T-helper 2 cell (primary cell): ENCODE measurements around the gene PRPH.
A peak's percentile ranks its signal among the peaks of the same experiment; 100 is the strongest.

Experiments
- DNase-seq, 5 experiments: peaks; one replicate each; pipeline versions ENCODE4 v3.0.0 to v3.0.0-alpha.2; 2012 to 2022

Gene PRPH

DNA sequence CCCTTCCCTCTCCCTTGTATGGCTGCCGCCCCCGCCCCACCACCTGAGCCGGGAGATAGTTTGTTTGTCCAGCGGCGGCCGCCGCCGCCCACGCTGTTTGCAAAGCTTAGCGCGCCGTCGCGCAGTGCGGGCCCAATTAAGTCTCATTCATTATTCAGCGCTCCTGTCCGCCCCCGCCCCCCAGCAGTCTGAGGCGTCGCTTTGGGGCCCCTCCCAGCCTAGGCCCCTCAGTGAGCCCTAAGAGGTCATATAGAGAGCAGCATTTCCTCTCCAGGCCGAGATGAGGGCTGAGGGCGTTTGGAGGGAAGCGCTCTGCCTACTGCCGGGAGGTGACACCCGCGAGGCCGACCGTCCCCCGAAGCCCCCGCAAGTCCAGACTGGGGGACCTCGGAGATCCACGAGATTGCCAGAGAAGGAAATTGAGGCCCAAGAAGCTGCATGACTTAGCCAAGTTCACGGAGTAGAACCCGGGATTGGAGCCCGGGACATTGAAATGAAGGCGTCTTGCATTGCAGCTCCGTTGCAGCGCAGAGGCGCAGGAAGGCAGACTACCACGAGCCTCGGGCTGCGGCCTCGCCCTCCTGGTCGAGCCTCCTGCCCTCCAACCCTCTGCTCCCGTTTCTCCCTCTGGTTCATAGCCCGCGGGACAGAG, 51.8 kb downstream of the PRPH start, which contains the start of gene DNAJC22:
Gene DNAJC22, plus strand, starts transcription at position 230 of the 652 bp plus-strand sequence. CDS start 1,985 bp downstream, outside the sequence.
- DNase-seq, result peak in 1 of 5 experiments; percentile 48

DNA sequence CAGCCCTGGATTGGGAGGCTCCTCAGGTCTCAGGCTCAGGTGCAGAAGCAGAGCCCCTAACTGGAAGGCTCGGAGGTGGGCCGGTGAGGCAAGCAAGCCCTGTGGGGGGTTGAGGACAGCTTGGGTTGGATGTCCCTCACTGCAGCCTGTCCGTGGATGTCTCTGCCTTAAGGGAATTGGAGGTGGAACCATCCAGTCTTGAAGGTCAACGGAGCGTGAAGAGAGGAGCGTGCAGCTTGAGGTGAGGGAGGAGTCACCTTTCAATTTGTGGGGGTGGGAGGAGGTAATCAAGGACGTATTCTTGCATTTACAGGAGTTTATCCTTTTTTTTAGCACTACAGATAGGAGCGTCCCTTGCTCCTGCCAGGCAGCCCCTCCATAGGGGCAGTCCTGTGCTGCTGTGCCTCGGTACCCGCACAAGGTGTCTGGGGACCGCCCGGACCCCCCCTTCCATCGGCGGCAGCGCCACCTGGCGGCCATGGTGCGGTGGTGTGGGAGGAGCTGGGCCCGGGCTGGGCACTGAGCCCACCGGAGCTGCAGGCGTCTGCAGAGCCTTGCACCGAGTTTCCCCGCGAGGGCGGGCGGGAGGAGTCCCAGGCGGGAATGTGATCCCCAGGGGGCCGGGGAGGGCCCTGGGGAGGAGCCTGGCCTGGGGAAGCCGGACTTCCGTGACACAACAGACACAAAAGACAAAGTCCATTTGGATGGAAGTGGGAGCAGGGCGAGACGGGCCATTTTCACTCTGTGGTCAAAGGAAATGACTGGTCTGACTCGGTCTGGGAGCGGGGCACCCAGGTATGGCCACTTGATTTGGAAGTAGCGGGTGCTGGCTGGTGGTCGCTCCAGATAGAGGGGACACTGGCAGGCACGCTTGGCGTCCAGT, 52.6 kb downstream of the PRPH start:
- peak; percentile 65 to 73 (median 70) for DNase-seq
